Inflammatory macrophage (primary cell): ENCODE measurements around the gene EPHA6.

Experiments used
- DNase-seq, 2 donors: peaks; one replicate each; pipeline ENCODE4 v3.0.0-alpha.2; 2020 to 2022

EPHA6 gene

GRCh38 chr3:97713634-97714033, 899.2 kb downstream of the EPHA6 start:
- no peak for DNase-seq

GRCh38 chr3:97719156-97719821, 904.9 kb downstream of the EPHA6 start:
- peak; percentile 54 to 71 for DNase-seq

GRCh38 chr3:97720417-97720816, 906.0 kb downstream of the EPHA6 start:
- DNase-seq: no peak

- DNase-seq: no peak
Observed at GRCh38 chr3:97721446-97721845, 907.1 kb downstream of the EPHA6 start.

GRCh38 chr3:97736928-97737327, 922.5 kb downstream of the EPHA6 start:
- no peak for DNase-seq

- DNase-seq: no peak
Observed at GRCh38 chr3:97738761-97739160, 924.4 kb downstream of the EPHA6 start.

GRCh38 chr3:97742036-97742435, 927.6 kb downstream of the EPHA6 start:
- DNase-seq: no peak

- no peak for DNase-seq
Observed at GRCh38 chr3:97744289-97744688, 929.9 kb downstream of the EPHA6 start.

GRCh38 chr3:97763586-97764406, 949.4 kb downstream of the EPHA6 start:
- no peak for DNase-seq

- peak; percentile 66 to 84 for DNase-seq
Observed at GRCh38 chr3:97764407-97765238, 950.2 kb downstream of the EPHA6 start, which contains the start of gene ARL6. ARL6 (plus strand) TSS chr3:97764758; CDS start chr3:97768108, 3,350 bp downstream.

- no peak for DNase-seq
Observed at GRCh38 chr3:97765336-97765735, 950.9 kb downstream of the EPHA6 start.

GRCh38 chr3:97772926-97773325, 958.5 kb downstream of the EPHA6 start:
- DNase-seq: no peak

GRCh38 chr3:97778152-97778551, 963.8 kb downstream of the EPHA6 start:
- DNase-seq: no peak

GRCh38 chr3:97793420-97794019, 979.1 kb downstream of the EPHA6 start:
- peak; percentile 45 to 49 for DNase-seq

GRCh38 chr3:97795951-97796350, 981.6 kb downstream of the EPHA6 start:
- DNase-seq: no peak
